Vagina (tissue), 2 donors: ENCODE data around the gene LHPP.

Experiments
- POLR2A ChIP-seq, 2 donors: fragments of 450-650 bp; IDR thresholded peaks; one replicate each; pipeline ENCODE4 v1.6.1; 2017; ENCODE audit warnings: antibody characterized with exemption in 2 of 2, mild to moderate bottlenecking in 2 of 2, moderate library complexity in 2 of 2
- POLR2AphosphoS5 ChIP-seq, 2 donors: sonication (generic); formaldehyde crosslinking; IDR thresholded peaks; one replicate each; pipeline ENCODE4 v1.9.0; 2017; ENCODE audit warnings: antibody characterized with exemption in 2 of 2, mild to moderate bottlenecking in 2 of 2, low read depth in 1 of 2; ENCODE audit not compliant: insufficient read depth in 1 of 2
- TF ChIP-seq, protein P1 (sequence below), 3 experiments: fragments of 450-650 bp in 2 of 3; fragments of 200-600 bp in 1 of 3; sonication (generic) in 1 of 3; IDR thresholded peaks; one replicate each; pipeline ENCODE4 v1.5.1; 2017 to 2019; ENCODE audit warnings: antibody characterized with exemption in 3 of 3, mild to moderate bottlenecking in 2 of 3, moderate library complexity in 2 of 3

DNA sequence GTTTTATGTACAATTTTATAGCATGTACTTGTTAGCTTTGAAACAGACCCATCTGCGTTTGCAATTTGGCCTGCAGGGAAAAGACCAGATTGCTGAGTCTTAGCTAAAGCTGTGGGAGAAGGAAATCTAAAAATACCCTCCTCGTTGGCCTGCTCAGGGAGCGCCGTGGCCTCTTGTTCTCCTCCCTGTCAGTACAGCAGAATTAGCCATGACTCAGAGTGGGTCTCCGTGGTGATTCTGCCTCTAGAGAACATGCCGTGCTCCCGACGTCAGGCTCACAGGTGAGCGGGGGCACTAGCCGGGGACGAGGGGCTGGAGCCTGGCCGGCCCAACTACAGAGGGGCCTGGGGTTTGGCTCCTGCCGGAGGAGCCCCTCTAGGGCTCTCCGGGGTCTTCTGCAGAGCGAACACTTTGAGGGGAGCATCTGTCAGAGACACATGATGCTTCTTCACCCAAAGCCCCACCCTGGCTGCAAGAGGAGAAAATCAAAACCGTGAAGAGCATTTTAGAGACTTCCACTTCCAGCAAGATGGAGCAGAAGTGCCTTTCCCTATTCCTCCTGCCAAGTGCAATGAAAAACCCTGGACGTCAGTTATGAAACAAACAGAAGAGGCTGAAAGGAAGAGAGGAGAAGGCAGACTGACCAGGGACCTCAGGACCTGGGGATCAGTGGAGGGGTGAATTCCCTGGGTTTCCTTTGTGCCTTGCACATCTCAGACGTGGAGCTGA is 98.9 kb downstream of the LHPP start:
- TF ChIP-seq, protein P1, sequence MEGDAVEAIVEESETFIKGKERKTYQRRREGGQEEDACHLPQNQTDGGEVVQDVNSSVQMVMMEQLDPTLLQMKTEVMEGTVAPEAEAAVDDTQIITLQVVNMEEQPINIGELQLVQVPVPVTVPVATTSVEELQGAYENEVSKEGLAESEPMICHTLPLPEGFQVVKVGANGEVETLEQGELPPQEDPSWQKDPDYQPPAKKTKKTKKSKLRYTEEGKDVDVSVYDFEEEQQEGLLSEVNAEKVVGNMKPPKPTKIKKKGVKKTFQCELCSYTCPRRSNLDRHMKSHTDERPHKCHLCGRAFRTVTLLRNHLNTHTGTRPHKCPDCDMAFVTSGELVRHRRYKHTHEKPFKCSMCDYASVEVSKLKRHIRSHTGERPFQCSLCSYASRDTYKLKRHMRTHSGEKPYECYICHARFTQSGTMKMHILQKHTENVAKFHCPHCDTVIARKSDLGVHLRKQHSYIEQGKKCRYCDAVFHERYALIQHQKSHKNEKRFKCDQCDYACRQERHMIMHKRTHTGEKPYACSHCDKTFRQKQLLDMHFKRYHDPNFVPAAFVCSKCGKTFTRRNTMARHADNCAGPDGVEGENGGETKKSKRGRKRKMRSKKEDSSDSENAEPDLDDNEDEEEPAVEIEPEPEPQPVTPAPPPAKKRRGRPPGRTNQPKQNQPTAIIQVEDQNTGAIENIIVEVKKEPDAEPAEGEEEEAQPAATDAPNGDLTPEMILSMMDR (IDR thresholded peaks at IDR 0.05) = no peak
- TF ChIP-seq POLR2AphosphoS5 (IDR thresholded peaks at IDR 0.05; ENCODE audit: insufficient read depth in 1 of 2, low read depth in 1 of 2) (peak; percentile 88), POLR2A (IDR thresholded peaks at IDR 0.05) (no peak)
